Colonic mucosa (tissue), 4 donors: ENCODE data around the gene MCM5. TPM values are rescaled to one million over a fixed set of nuclear protein-coding genes. Genes with fewer than 3 reads are reported as not detected.

Experiments used
- DNase-seq: peaks from one replicate; pipeline ENCODE4 v3.0.0-alpha.2; 2020
- H3K27ac ChIP-seq: fragments of 200-600 bp; one replicate; pipeline ENCODE4 v1.8.0; 2021
- H3K27me3 ChIP-seq: fragments of 200-600 bp; one replicate; pipeline ENCODE4 v1.8.0; 2021
- H3K36me3 ChIP-seq: fragments of 200-600 bp; one replicate; pipeline ENCODE4 v1.8.0; 2021
- H3K4me1 ChIP-seq: fragments of 200-600 bp; one replicate; pipeline ENCODE4 v1.8.0; 2021; ENCODE audit warnings: mild to moderate bottlenecking
- H3K4me3 ChIP-seq: fragments of 200-600 bp; one replicate; pipeline ENCODE4 v1.8.0; 2021
- H3K9ac ChIP-seq, 2 donors: one replicate each; pipeline ENCODE4 v1.7.0; 2013; ENCODE audit warnings: control low read depth in 2 of 2, low read depth in 2 of 2, low read length in 2 of 2
- H3K9me3 ChIP-seq: fragments of 200-600 bp; one replicate; pipeline ENCODE4 v1.8.0; 2021
- CTCF ChIP-seq: fragments of 200-600 bp; IDR thresholded peaks from one replicate; pipeline ENCODE4 v1.8.0; 2022; ENCODE audit warnings: antibody characterized with exemption, mild to moderate bottlenecking
- intact Hi-C: fragments of 100-400 bp; cut with DNase I; formaldehyde crosslinking; loops from one replicate; pipeline ENCODE4 v1.14.1; 2022
- total RNA-seq, 2 donors: library from RNA; stranded (reverse); fragmentation: NEBNext Ultra II Directional in 1 of 2; extraction: Animal tissue kit (Norgen Biotek cat#: 25700) in 1 of 2; gene quantifications; one replicate each; pipeline ENCODE4 v1.2.1, GENCODE V29; 2021
- donor health status: healthy.
- donor health status: DM: no; HTN: no; CAD: no.
- donor health status: DM: no; HTN: no; CAD: no.

MCM5 gene
- total RNA-seq, 2 donors from 2014 or later = 33.0 to 120 TPM

- Histone ChIP-seq H3K36me3 (no peaks in the 10 kb centered on the region), H3K9ac (peak overlapping the region; percentile 76 to 83), H3K4me1 (peaks cover 10% of the 10 kb centered on the region), H3K27me3 (no peaks in the 10 kb centered on the region), H3K4me3 (no peak overlapping the region), H3K27ac (peak overlapping the region; percentile 86), H3K9me3 (no peaks in the 10 kb centered on the region)
- intact Hi-C loops = no loop called here
- peak; percentile 86 for DNase-seq
- no peak for TF ChIP-seq CTCF
These were observed 52.4 kb downstream of the MCM5 start for GRCh38 chr22:35452351-35452781.

GRCh38 chr22:35452810-35453743, 53.1 kb downstream of the MCM5 start:
- H3K27ac ChIP-seq = peak overlapping the region; percentile 86
- intact Hi-C loops = no loop called here
- H3K4me3 ChIP-seq = no peak overlapping the region
- peaks cover 10% of the 10 kb centered on the region for H3K4me1 ChIP-seq
- no peak for TF ChIP-seq CTCF
- H3K27me3 ChIP-seq = no peaks in the 10 kb centered on the region
- H3K9ac ChIP-seq = peak overlapping the region; percentile 76 to 83
- no peak for DNase-seq
- no peaks in the 10 kb centered on the region for H3K36me3 ChIP-seq
- no peaks in the 10 kb centered on the region for H3K9me3 ChIP-seq

- no peak for DNase-seq
- H3K27me3 ChIP-seq = no peaks in the 10 kb centered on the region
- H3K4me3 ChIP-seq = no peak overlapping the region
- intact Hi-C loops = no loop called here
- no peaks in the 10 kb centered on the region for H3K9me3 ChIP-seq
- no peaks in the 10 kb centered on the region for H3K36me3 ChIP-seq
- TF ChIP-seq CTCF = no peak
- peaks cover 10% of the 10 kb centered on the region for H3K4me1 ChIP-seq
- no peak overlapping the region for H3K27ac ChIP-seq
- no peak overlapping the region for H3K9ac ChIP-seq
These were observed 54.6 kb downstream of the MCM5 start for GRCh38 chr22:35454416-35455054.

- peak overlapping the region in 1 of 2 donors; percentile 16 for H3K9ac ChIP-seq
- no peak overlapping the region for H3K27ac ChIP-seq
- DNase-seq = no peak
- intact Hi-C loops = no loop called here
- no peaks in the 10 kb centered on the region for H3K36me3 ChIP-seq
- H3K27me3 ChIP-seq = no peaks in the 10 kb centered on the region
- H3K4me3 ChIP-seq = no peak overlapping the region
- TF ChIP-seq CTCF = no peak
- H3K9me3 ChIP-seq = no peaks in the 10 kb centered on the region
- H3K4me1 ChIP-seq = peaks cover 10% of the 10 kb centered on the region
These were observed 55.6 kb downstream of the MCM5 start for GRCh38 chr22:35455529-35455928.

GRCh38 chr22:35456757-35457156, 56.8 kb downstream of the MCM5 start:
- no peaks in the 10 kb centered on the region for H3K27me3 ChIP-seq
- intact Hi-C loops = no loop called here

More at GRCh38 chr22:35456757-35457156, 56.8 kb downstream of the MCM5 start:
- H3K4me3 ChIP-seq = no peak overlapping the region
- TF ChIP-seq CTCF = no peak
- no peak overlapping the region for H3K9ac ChIP-seq
- H3K36me3 ChIP-seq = no peaks in the 10 kb centered on the region
- no peaks in the 10 kb centered on the region for H3K9me3 ChIP-seq
- DNase-seq = no peak
- H3K27ac ChIP-seq = no peak overlapping the region
- H3K4me1 ChIP-seq = peaks cover 8% of the 10 kb centered on the region
